Measurements from ENCODE around the gene GPR158.

DNA sequence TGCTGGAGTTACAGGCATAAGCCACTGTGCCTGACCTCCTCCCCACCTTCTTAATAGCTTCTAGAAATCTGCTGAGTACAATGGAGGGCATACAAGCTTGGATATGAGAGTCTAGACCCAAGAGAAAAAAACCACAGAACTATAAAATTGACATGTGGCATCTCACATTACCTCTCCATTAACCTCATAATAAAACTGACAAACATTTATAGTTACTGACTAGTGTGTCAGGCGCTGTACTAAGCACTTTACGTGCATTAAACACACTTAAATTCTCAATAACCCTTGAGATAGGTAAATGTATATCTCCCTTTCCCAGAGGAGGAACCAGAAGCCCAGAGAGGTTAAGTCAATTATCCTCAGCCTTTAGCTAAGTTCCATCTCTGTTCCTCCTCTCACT is 458.7 kb downstream of the GPR158 start:
- TF ChIP-seq CTCF (IDR thresholded peaks at IDR 0.05; ENCODE audit: borderline replicate concordance, extremely low read depth, low read length, poor library complexity, severe bottlenecking) (no peak), EZH2 (IDR thresholded peaks at IDR 0.05; ENCODE audit: borderline replicate concordance, low read depth, low read length, severe bottlenecking) (no peak)
